ENCODE measurements around the gene DMGDH.

DMGDH gene

GRCh38 chr5:78974601-78975000 is 94.9 kb downstream of the DMGDH start:
- DNase-seq (ENCODE audit: low read depth, low spot score), result no peak

GRCh38 chr5:78974011-78974410 is 95.5 kb downstream of the DMGDH start:
- DNase-seq (ENCODE audit: low read depth, low spot score), result no peak

GRCh38 chr5:78972654-78973428 is 96.6 kb downstream of the DMGDH start:
- peak; percentile 71 for DNase-seq (ENCODE audit: low read depth, low spot score)

DNA sequence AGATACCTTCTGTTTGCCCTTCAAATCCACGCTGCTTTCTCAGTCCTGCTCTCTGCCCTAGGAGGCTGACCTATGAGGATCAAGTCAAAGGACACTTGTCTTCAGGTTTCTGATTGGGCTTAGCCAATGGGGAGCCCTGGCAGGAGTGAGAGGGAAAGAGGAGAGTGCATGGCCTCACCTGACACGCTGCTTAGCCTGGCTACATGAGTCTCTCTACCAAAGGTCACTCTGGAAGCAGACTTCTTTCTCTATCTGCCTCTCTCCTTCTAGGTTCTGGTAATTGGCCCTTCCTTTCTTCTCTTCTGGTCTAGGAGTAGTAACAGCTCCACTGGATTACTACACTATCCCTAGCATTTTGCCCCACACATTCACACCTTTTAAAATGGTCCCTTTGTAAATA is 97.5 kb downstream of the DMGDH start:
- no peak for DNase-seq (ENCODE audit: low read depth, low spot score)

DNA sequence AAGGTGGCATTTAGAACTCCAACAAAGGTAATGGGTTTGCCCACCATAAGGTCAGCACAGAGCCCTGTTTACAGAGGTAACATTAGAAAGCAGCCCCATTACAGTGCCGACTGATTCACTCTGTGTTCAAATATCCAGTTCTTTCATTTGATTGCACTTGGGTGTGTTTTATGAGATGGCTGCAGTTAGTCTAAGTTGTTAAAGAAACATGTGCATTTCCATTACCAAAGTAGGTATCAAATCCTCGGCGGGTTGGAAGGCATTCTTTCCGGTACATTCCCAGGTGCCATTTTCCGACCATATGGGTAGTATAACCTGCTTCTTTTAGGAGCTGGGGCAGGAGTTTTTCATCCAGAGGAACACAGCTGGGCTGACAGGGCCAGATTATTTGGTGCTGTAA is 100.7 kb downstream of the DMGDH start:
- DNase-seq (ENCODE audit: low read depth, low spot score), result no peak

DNA sequence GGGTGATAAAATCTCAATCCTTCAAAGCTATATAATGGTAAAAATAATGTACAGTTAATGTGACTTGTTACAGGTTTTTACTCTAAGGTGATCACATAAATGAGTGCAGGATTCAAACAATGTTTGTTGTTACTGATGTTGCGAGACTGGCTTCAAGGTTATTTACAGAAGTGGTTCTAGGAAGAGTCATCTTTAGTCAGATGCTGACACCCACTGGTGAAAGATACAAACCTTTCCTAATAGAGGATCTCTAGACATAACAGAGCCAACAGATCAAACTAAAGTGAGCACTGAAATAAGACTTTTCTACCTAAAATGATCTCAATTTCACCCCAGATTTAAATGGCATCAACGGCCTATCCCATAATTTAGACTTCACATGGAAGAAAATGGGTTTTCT is 104.6 kb downstream of the DMGDH start:
- DNase-seq (ENCODE audit: low read depth, low spot score), result peak; percentile 78

DNA sequence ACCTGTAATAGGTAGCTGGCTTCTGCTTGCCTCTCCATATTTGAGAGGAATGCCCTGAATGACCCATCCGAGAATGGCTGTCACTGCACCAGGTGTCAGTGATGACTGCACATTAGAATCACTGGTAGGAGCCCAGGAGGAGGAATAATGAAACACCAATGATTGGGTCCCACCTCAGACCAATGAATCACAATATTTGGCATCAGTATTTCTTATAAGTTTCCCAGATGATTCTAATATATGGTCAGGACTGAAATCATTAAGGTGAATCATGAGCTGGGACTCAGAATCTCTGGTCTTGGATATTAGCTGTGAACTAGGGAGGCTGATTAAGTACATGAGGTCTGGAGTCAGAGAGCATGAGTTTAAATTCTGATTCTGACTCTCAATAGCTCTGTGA is 107.7 kb downstream of the DMGDH start:
- DNase-seq (ENCODE audit: low read depth, low spot score), result no peak

- no peak for DNase-seq (ENCODE audit: low read depth, low spot score)
These were observed 109.7 kb downstream of the DMGDH start for GRCh38 chr5:78959767-78960166.

DNA sequence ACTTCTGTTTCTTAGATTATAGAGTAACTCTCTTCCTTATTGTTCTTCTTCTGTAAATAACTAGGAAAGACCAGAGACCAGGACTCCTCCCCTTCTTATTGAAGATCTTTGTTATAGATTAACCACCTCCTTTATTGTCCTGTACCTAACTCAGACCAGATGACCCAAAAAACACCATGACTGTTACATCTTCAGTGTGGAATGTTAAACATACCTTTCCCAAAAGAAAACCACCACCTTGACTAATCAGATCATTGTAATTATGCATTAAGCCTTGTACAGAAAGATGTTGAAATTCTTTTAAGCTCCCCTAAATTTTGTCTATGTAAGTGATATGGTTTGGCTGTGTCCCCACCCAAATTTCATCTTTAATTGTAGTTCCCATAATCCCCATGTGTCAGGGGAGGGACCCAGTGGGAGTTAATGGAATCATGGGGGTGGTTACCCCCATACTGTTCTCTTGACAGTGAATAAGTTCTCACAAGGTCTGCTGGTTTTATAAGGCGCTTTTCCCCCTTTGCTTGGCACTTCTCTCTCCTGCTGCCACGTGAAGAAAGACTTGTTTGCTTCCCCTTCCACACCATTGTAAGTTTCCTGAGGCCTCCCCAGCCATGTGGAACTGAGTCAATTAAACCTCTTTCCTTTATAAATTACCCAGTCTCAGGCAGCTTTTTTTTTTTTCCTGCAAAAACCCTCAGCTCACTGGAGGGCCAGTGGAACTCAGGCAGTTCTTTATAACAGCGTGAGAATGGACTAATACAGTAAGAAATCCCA is 110.6 kb downstream of the DMGDH start:
- DNase-seq (ENCODE audit: low read depth, low spot score), result no peak

DNA sequence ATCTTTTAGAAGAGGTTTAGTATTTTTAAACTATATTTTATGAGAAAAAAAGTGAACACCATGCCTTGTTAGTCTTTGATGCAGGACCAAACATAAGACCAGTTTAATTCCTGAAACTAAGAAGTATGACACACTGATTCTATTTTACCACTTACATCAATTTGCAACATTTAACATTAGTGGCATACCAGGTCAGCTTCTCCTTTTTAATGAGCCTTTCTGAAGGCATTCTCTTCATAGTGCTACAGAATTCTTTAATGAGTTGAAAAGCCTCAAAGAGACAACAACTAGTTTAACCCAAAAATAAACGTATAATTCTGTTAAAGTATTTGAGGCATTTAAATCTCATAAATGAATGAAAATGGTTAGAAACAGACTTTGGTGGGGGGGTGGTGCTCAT is 112.6 kb downstream of the DMGDH start:
- no peak for DNase-seq (ENCODE audit: low read depth, low spot score)

- peak; percentile 69 for DNase-seq (ENCODE audit: low read depth, low spot score)
These were observed 116.2 kb downstream of the DMGDH start for GRCh38 chr5:78953092-78953800.

Measured in astrocyte of the hippocampus (primary cell).